Neural cell (in vitro differentiated cells): ENCODE data around the gene NPAS2.

Experiments used
- EZH2 ChIP-seq: fragments of 200-600, 300-800 bp; shearing (Covaris generic), sonication (generic); IDR thresholded peaks from 2 replicates; pipeline ENCODE4 v1.6.1; 2014; ENCODE audit warnings: antibody characterized with exemption, low read length, borderline replicate concordance, mild to moderate bottlenecking; ENCODE audit not compliant: insufficient read depth, poor library complexity, severe bottlenecking
- MXI1 ChIP-seq: fragments of 450-650 bp; conservative IDR thresholded peaks from 2 replicates; pipeline ENCODE4 v1.6.1; 2014; ENCODE audit warnings: antibody characterized with exemption, mild to moderate bottlenecking; ENCODE audit not compliant: poor library complexity, severe bottlenecking
- TF ChIP-seq, protein P1 (sequence below): fragments of 450-650 bp; IDR thresholded peaks from 2 replicates; pipeline ENCODE4 v1.5.1; 2014; ENCODE audit warnings: antibody characterized with exemption, mild to moderate bottlenecking, moderate library complexity; ENCODE audit not compliant: poor library complexity, severe bottlenecking

DNA sequence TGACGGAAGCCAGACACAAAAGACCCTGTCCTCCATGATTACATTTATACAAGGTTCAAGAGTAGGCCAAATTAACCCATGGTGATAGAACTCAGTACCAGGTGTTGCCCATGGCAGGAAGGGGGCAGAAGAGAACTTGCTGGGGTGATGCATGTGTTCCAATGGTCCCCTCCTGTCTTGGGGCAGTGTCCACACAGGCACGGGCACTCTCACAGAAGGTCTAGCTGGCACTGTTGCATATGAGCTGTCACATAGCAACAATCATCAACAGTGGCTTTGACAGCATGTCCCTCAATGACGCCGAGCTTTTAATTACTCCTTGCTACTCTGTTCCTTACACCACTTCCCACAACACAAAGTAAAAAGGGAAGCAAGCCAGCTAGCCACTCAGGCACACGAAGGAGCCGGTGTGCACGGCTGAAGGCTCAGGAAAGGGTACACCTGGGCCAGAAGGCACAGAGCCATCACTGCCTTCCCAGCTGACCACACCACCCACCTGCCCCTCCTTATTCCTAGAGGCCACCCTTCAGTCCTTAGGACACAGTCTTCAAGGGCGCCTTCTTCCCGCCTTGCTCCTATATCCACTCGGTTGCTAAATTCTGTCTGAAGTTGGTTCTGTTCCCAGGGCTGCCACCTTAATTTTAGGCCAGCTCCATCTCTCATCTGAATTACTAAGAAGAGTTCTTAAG, 211.1 kb downstream of the NPAS2 start:
- TF ChIP-seq, protein P1, sequence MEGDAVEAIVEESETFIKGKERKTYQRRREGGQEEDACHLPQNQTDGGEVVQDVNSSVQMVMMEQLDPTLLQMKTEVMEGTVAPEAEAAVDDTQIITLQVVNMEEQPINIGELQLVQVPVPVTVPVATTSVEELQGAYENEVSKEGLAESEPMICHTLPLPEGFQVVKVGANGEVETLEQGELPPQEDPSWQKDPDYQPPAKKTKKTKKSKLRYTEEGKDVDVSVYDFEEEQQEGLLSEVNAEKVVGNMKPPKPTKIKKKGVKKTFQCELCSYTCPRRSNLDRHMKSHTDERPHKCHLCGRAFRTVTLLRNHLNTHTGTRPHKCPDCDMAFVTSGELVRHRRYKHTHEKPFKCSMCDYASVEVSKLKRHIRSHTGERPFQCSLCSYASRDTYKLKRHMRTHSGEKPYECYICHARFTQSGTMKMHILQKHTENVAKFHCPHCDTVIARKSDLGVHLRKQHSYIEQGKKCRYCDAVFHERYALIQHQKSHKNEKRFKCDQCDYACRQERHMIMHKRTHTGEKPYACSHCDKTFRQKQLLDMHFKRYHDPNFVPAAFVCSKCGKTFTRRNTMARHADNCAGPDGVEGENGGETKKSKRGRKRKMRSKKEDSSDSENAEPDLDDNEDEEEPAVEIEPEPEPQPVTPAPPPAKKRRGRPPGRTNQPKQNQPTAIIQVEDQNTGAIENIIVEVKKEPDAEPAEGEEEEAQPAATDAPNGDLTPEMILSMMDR, result no peak
- TF ChIP-seq EZH2, result no peak
- TF ChIP-seq MXI1, result no peak
